Endothelial cell (in vitro differentiated cells): ENCODE measurements around the gene ZNF81. TPM values are rescaled to one million over a fixed set of nuclear protein-coding genes. Genes with fewer than 3 reads are reported as not detected.

Source experiments
- DNase-seq: peaks from one replicate; pipeline ENCODE4 v3.0.0; 2021; ENCODE audit warnings: low spot score
- H3K27ac Mint-ChIP-seq: one replicate; pipeline ENCODE4 v1.8.0; 2021; ENCODE audit warnings: mixed read lengths, inconsistent platforms; ENCODE audit not compliant: unreplicated experiment
- H3K27me3 Mint-ChIP-seq: one replicate; pipeline ENCODE4 v1.8.0; 2021; ENCODE audit warnings: mild to moderate bottlenecking, moderate library complexity, mixed read lengths, inconsistent platforms; ENCODE audit not compliant: unreplicated experiment
- H3K36me3 Mint-ChIP-seq: one replicate; pipeline ENCODE4 v1.8.0; 2021; ENCODE audit warnings: mild to moderate bottlenecking, low read depth, mixed read lengths, inconsistent platforms; ENCODE audit not compliant: unreplicated experiment
- H3K4me1 Mint-ChIP-seq: one replicate; pipeline ENCODE4 v1.8.0; 2021; ENCODE audit warnings: mild to moderate bottlenecking, mixed read lengths, inconsistent platforms; ENCODE audit not compliant: unreplicated experiment
- H3K4me3 Mint-ChIP-seq: one replicate; pipeline ENCODE4 v1.8.0; 2021; ENCODE audit warnings: mild to moderate bottlenecking, mixed read lengths, inconsistent platforms; ENCODE audit not compliant: unreplicated experiment
- H3K9me3 Mint-ChIP-seq: one replicate; pipeline ENCODE4 v1.8.0; 2021; ENCODE audit warnings: mixed read lengths, inconsistent platforms; ENCODE audit not compliant: unreplicated experiment
- total RNA-seq: library from RNA; stranded (reverse); fragmentation: NEBNext Ultra II Directional; extraction: Animal tissue kit (Norgen Biotek cat#: 25700); gene quantifications from one replicate; pipeline ENCODE4 v1.2.1, GENCODE V29; 2021; ENCODE audit not compliant: unreplicated experiment
- TF ChIP-seq, protein P1 (sequence below): fragments of 200-600 bp; sonication (generic); IDR thresholded peaks from one replicate; pipeline ENCODE4 v1.5.0; 2021; ENCODE audit warnings: antibody characterized with exemption; ENCODE audit not compliant: unreplicated experiment

ZNF81 gene
- total RNA-seq, 1 donor from 2014 or later, result 8.8 TPM

DNA sequence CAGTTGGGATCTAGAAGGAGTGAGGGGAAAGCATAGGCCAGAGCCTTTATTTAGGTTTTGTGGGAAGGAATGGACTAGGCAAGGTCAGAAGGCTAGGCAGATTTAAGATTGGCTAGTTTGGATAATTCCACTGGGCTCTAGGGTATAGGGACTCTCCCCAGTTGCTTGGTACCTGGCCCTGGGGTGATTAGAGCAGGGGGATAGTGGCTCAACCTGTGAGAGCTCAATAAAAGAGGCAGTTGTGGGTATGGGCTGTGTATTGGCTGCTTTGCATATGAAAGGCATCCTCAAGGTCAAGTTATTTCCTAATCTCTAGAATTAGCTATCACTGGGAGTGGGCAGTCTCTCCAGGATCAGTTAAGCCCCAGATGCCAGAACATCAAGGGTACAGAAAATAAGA, 61.3 kb downstream of the ZNF81 start:
- H3K4me3 Mint-ChIP-seq, result no peak overlapping the region
- TF ChIP-seq, protein P1, sequence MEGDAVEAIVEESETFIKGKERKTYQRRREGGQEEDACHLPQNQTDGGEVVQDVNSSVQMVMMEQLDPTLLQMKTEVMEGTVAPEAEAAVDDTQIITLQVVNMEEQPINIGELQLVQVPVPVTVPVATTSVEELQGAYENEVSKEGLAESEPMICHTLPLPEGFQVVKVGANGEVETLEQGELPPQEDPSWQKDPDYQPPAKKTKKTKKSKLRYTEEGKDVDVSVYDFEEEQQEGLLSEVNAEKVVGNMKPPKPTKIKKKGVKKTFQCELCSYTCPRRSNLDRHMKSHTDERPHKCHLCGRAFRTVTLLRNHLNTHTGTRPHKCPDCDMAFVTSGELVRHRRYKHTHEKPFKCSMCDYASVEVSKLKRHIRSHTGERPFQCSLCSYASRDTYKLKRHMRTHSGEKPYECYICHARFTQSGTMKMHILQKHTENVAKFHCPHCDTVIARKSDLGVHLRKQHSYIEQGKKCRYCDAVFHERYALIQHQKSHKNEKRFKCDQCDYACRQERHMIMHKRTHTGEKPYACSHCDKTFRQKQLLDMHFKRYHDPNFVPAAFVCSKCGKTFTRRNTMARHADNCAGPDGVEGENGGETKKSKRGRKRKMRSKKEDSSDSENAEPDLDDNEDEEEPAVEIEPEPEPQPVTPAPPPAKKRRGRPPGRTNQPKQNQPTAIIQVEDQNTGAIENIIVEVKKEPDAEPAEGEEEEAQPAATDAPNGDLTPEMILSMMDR, result no peak
- no peaks in the 10 kb centered on the region for H3K9me3 Mint-ChIP-seq
- no peaks in the 10 kb centered on the region for H3K27me3 Mint-ChIP-seq
- peaks cover 12% of the 10 kb centered on the region for H3K36me3 Mint-ChIP-seq
- H3K4me1 Mint-ChIP-seq, result no peaks in the 10 kb centered on the region
- no peak overlapping the region for H3K27ac Mint-ChIP-seq
- DNase-seq, result no peak

GRCh38 chrX:47900833-47901232, 64.1 kb downstream of the ZNF81 start:
- Mint-ChIP-seq H3K4me3 (no peak overlapping the region), H3K4me1 (no peaks in the 10 kb centered on the region), H3K27me3 (no peaks in the 10 kb centered on the region), H3K36me3 (peaks cover 6% of the 10 kb centered on the region), H3K9me3 (no peaks in the 10 kb centered on the region), H3K27ac (no peak overlapping the region)
- DNase-seq, result no peak
- TF ChIP-seq, protein P1, result no peak

DNA sequence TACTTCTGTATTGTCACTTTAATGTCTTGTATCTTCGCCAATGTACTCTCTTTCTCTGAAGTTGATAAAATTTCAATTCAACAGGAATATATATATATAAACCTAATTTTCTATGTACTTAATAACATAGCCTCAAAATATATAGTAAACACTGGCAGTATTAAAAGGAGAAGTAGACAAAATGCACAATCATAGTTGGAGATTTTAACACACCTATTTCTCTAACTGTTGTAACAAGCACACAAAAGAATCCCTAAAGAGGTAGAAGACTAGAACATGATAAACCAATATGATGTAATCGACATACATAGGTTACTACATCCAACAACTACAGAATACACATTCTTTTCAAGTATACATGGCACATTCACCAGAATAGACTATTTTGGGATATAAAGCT, 65.5 kb downstream of the ZNF81 start:
- Mint-ChIP-seq H3K4me1 (no peaks in the 10 kb centered on the region), H3K27ac (no peak overlapping the region), H3K27me3 (no peaks in the 10 kb centered on the region), H3K9me3 (no peaks in the 10 kb centered on the region), H3K36me3 (no peaks in the 10 kb centered on the region), H3K4me3 (no peak overlapping the region)
- no peak for DNase-seq
- TF ChIP-seq, protein P1, result no peak

GRCh38 chrX:47915886-47916493, 79.3 kb downstream of the ZNF81 start:
- Mint-ChIP-seq H3K9me3 (no peaks in the 10 kb centered on the region), H3K27me3 (no peaks in the 10 kb centered on the region), H3K4me1 (no peaks in the 10 kb centered on the region), H3K4me3 (peak overlapping the region; percentile 23), H3K27ac (no peak overlapping the region), H3K36me3 (peaks cover 29% of the 10 kb centered on the region)
- TF ChIP-seq, protein P1, result no peak
- DNase-seq, result no peak

- no peak overlapping the region for H3K4me3 Mint-ChIP-seq
- no peaks in the 10 kb centered on the region for H3K4me1 Mint-ChIP-seq
- no peak overlapping the region for H3K27ac Mint-ChIP-seq
- no peaks in the 10 kb centered on the region for H3K9me3 Mint-ChIP-seq
- peaks cover 29% of the 10 kb centered on the region for H3K36me3 Mint-ChIP-seq
- H3K27me3 Mint-ChIP-seq, result no peaks in the 10 kb centered on the region
- TF ChIP-seq, protein P1, result no peak
- no peak for DNase-seq
These were observed 81.6 kb downstream of the ZNF81 start for GRCh38 chrX:47918274-47918673.
